GM21515 (cell line): ENCODE measurements around the gene UNC5C.

ENCODE experiments used
- ATAC-seq: cut with Tn5 transposase; IDR thresholded peaks from one replicate; pipeline ENCODE4 v1.9.1; 2021; ENCODE audit not compliant: unreplicated experiment

Gene UNC5C

GRCh38 chr4:95548738-95549245 is at the start of gene UNC5C:
UNC5C (minus strand) TSS chr4:95548973.
- no peak for ATAC-seq

DNA sequence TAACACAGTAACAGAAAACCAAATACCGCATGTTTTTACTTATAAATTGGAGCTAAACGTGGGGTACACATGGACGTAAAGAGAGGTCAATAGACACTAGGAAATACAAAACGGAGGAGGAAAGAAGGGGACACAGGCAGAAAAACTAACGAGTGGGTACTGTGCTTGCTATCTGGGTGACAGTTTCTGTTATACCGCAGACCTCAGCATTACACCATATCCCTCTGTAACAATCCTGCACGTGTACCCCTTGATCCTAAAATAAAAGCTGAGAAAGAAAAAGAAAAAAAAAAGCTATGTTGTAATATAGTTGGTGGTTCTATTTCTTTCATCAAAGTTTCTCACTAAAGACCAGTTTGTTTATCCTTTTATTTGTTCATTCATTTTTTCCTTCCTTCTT is 47.9 kb upstream of the UNC5C start:
- no peak for ATAC-seq

DNA sequence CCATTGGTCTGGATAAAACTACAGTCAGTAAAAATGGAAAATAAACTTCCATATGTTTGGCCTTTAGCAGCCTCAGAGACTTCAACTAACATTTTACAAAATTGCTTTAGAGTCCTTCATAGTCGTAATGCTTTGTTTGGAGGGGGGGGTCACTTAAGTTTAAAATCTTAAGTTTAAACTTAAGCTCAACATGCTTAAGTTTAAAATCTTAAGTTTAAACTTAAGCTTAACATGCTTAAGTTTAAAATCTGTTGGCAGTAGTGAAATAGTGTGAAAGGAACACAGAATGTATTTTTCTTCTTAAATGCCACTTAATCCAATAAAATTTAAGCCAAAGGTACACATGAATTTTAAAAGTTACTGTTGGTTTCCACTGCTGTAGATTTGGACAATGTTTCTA is 45.9 kb upstream of the UNC5C start:
- no peak for ATAC-seq

GRCh38 chr4:95594013-95594412 is 45.2 kb upstream of the UNC5C start:
- no peak for ATAC-seq

DNA sequence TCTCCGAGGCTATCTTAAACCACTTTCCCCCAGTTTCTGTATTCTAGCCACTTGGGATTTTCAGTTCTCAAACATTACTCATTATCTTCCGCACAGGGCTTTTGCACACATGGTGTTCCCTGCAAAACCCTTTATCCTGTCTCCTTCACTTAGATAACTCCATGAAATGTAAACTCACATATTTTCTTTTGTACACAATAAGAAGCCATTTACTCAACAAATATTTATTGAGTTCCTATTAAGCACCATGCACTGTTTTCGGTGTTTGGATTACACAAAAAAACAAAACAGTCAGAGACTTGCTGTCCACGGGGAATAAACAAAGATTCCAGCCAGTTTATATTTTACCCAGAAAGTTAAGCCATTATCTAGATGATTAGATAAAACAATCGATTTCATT is 42.5 kb upstream of the UNC5C start:
- no peak for ATAC-seq

- no peak for ATAC-seq
Observed at GRCh38 chr4:95590615-95591014, 41.8 kb upstream of the UNC5C start.

DNA sequence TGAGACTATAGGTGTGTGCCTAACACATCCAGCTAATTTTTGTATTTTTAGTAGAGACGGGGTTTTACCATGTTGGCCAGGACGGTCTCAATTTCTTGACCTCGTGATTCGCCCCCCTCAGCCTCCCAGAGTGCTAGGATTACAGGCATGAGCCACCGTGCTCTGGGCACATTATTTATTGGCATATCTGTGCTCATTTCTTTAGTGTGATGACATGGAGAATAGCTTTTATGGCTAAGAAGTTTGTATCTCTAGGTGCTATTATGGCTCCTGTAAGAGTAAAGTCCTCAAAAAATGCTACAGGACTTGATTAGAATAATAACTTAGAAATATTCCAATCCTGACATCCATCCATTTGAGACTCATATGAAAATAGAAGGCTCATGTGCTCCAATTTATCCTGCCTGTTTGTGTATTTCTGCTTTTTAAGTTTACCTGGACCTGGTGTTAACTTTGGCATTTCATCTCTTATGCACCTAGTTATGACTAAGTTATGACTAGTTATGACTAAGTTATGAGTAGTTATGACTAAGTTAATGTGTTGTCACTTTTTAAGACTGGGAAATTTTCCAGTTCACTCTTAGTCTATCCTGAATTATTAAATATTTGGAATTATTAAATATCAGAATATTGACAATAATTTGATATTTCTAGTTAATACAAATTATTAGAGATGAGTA is 36.4 kb upstream of the UNC5C start:
- ATAC-seq = no peak

GRCh38 chr4:95580226-95580625 is 31.5 kb upstream of the UNC5C start:
- ATAC-seq = no peak

DNA sequence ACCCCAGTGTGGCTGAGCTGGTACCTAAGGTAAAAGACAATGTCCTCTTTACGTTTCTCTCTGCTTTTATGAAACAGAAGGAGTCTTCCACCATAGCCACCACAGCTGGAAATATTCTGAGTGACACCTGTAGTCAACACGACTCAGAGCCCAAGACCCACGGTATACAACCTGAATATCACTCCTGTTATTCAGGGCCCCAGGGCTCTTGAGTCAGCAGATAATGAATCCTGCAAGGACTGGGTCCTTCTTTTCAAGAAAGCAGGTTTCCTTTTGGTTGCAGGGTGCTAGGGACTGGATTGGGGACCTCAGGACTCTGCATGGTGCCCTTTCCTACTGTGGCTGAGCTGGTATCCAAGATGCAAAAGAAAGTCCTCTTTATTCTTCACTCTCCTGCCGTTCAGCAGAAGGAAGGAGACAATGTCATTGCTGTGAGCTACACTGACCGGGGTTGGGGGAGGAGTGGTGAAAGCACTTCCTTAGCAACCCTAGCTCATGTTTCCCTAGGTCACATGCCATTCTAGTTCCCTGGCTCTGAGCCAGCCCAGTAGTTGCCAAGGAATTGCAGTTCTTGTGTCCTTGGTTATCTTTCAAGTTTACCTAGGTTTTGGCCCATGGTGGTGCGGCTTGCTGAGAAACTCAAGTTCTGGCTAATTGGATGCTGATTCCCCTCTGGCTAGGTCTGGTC is 23.7 kb upstream of the UNC5C start:
- ATAC-seq = no peak

GRCh38 chr4:95571577-95571976 is 22.8 kb upstream of the UNC5C start:
- ATAC-seq = no peak

DNA sequence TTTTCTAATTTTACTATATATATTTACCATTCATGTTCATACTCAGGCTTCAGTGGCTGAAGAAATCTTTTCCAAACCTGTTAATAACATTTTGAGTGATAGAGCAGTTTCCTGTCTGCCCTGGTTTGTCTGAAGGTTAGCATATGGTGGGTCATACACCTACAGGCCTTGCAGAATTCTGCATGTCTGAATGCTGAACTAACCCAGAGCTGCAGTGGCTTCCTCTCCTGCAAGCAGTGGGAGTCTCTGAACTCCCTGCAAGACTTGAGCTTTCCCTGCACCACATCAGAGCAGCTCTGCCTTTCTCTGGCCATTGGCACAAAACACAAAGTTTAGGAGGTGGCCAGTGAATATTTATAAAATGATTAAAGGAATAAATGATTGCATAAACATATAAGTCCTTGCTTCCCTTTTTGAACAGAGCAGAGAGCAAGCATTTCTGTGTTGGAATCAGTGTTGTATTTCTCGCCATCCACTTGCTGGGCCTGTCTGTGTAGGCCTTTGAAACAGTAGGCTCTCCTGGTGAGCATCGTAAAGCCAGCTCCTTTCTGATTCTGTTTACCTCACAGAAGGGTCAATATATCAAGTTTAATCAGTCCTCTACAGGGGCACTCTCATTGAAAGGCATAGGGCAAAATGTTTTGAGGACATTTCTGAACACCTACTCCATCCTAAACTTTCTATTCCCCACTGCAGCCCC is 15.0 kb upstream of the UNC5C start:
- ATAC-seq = no peak

DNA sequence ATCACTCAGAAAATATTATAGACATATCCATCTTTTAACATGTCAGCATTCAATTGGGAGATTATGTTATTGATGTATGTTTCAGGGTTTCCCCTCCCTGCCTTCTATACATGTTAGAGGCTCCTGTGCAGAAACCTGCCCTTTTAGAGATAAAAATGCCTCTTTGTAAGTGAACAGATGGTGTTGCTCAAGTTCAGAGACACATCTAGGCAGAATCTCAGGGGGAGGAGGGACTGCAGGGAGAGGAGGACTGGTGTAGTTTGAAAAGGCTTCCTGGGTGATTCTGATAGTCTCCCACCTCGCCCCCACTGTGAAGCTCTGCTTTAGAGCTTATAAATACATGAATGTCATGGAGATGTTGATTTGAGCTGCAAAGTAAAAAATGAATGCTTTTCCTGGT is 12.0 kb upstream of the UNC5C start:
- no peak for ATAC-seq

GRCh38 chr4:95556207-95556859 is 7.6 kb upstream of the UNC5C start:
- ATAC-seq = no peak

DNA sequence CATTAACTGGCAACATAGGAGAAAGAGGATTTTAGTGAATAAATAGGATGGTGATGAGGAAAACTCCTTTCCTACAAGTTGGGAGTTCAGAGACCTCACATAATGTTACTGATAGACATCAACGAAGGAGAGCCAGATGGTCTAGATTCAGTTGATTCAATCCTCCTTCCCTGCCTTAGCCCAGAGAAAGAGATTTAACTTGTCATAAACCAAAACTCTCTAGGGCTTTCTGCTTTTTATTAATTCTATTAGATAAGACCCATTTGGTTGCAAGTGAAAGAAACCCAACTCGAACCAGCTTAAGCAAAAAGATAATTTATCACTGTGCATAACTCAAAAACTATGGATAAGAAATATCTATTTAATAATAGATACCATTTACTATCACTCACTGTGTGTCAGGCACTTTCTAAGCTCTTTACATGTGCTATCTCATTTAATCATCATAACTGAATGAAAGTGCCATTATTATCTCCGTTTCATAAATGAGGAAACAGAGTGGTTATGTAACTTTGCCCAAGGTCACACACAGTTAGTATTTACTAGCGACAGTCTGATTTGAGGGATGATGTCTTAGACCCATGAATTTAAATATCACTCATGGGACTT is 4.3 kb upstream of the UNC5C start:
- ATAC-seq = no peak

GRCh38 chr4:95551653-95552052 is 2.9 kb upstream of the UNC5C start:
- no peak for ATAC-seq

DNA sequence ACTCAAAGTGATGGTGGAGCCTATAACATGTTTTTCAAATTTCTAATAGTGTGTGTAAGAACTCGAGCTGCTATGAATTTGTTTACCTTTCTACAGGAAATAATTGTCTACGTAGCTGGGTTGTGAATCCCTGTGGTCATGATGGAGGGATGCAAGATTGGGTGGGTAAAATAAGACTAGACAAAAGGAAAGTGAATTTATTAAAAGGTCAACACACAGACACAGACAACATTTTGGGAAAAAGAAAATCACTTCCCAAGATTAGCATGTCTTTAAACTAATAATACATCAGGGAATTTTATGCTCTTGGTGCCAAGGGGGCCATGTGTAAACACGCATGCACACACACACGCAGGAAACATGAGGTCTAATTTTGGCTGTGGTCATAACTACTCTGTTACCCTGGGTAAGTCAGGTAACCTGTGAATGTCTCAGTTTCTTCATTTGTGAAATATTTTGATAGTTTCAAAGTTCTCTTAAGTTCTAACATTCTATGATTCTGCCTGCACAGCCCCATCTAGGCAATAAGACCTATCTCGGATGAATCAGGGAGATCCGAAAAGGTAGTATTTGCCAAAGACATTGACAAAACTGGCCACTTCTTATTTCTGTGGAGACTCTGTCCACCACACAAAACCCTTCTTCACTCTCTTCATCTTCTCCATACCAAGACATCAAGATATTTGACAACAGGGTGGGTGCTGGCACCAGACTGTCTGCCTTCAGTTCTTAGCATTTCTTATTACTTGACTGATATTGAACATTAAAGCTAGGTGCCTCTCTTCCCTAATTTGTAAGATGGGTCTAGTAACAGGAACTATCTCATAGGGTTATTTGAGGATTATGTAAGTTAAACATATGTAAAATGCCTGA is 1.6 kb upstream of the UNC5C start:
- ATAC-seq = no peak

GRCh38 chr4:95549246-95550114 is 707 bp upstream of the UNC5C start:
- ATAC-seq = peak; percentile 89

- no peak for ATAC-seq
Observed at GRCh38 chr4:95547715-95548471, 880 bp downstream of the UNC5C start.
